IgD-negative memory B cell (primary cell): ENCODE results near the gene ATAD3A. TPM values are rescaled to one million over a fixed set of nuclear protein-coding genes. Genes with fewer than 3 reads are reported as not detected.
"Not testable (repeated sequence)": the region's sequence is repeated elsewhere in the genome, so short reads cannot be mapped to it uniquely, and the experiment has no call there.

Experiments
- H3K27ac Mint-ChIP-seq, 3 donors: one replicate each; pipeline ENCODE4 v1.8.0; 2020 to 2022; ENCODE audit warnings: mild to moderate bottlenecking in 3 of 3, mixed read lengths in 3 of 3, moderate library complexity in 1 of 3
- H3K27me3 Mint-ChIP-seq: one replicate; pipeline ENCODE4 v1.8.0; 2021; ENCODE audit warnings: mixed read lengths
- H3K36me3 Mint-ChIP-seq: one replicate; pipeline ENCODE4 v1.8.0; 2020; ENCODE audit warnings: mild to moderate bottlenecking, mixed read lengths
- H3K4me1 Mint-ChIP-seq, 3 donors: one replicate each; pipeline ENCODE4 v1.8.0; 2020 to 2022; ENCODE audit warnings: mixed read lengths in 3 of 3, mild to moderate bottlenecking in 1 of 3
- H3K4me3 Mint-ChIP-seq, 4 donors: one replicate each; pipeline ENCODE4 v1.8.0; 2020 to 2022; ENCODE audit warnings: mild to moderate bottlenecking in 4 of 4, mixed read lengths in 4 of 4, moderate library complexity in 3 of 4
- H3K9me3 Mint-ChIP-seq, 3 donors: one replicate each; pipeline ENCODE4 v1.8.0; 2020 to 2021; ENCODE audit warnings: mixed read lengths in 3 of 3, mild to moderate bottlenecking in 1 of 3
- polyA plus RNA-seq: library from polyadenylated mRNA; unstranded; fragments of 300-500 nt; fragmentation: Illumina TruSeq; gene quantifications from one replicate; pipeline ENCODE4 v1.2.3, GENCODE V29; 2021

The ATAD3A gene
- polyA plus RNA-seq, 1 donor from 2014 or later = 12.8 TPM

DNA sequence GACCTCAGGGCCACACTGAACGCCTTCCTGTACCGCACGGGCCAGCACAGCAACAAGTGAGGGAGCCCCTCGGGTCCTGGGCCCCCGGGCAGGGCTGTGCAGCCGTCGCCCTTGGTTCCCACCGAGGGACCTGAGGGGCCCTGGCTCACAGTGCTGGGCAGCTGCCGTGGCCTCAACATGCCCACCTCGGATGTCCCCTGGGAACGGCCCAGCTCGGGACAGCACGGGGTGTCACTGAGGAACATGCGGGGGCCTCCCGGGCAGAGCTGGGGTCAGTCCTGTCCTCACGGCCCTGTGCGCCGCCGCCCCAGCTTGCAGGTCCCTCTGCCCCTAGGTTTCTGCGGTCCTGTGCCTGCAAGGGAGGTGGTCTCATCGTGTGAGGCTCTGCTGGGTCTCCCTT is 14.5 kb downstream of the ATAD3A start:
- H3K27me3 Mint-ChIP-seq, H3K27ac Mint-ChIP-seq, H3K4me1 Mint-ChIP-seq, H3K4me3 Mint-ChIP-seq, H3K9me3 Mint-ChIP-seq, H3K36me3 Mint-ChIP-seq: not testable (repeated sequence)

DNA sequence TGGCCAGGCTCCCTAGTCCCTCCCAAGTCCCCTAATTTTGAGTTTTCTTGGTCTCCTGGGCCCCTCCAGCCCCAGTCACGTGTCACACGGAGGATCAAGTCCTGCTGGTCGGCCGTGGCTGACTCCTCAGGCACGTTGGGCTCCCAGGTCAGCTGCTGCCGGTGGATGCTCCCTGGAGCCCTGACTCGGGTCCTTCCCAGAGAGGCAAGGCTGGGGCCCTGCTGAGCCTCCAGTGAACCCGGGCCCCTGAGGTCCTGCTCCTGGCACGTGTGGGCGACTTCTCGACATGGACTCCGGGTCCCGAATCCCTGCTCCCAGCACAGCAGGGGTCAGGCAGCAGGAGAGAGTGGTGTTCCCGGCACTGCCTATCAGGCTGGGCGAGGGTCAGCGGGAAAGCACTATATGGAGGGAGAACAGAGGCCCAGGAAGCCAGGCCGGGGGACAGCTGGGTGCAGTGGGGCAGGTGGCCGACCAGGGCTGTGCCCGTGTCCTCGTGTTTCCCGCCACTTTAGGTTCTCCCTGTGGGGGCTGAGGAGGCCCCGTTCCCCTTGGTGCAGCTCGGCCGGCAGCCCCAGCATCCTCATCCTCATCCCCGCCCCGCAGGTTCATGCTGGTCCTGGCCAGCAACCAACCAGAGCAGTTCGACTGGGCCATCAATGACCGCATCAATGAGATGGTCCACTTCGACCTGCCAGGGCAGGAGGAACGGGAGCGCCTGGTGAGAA is 15.3 kb downstream of the ATAD3A start:
- H3K4me3 Mint-ChIP-seq = no peak overlapping the region
- no peak overlapping the region for H3K27ac Mint-ChIP-seq
- H3K36me3 Mint-ChIP-seq = peaks cover 4% of the 10 kb centered on the region
- peaks cover 0 to 3% (median 0%) of the 10 kb centered on the region in 3 donors for H3K9me3 Mint-ChIP-seq
- no peaks in the 10 kb centered on the region for H3K4me1 Mint-ChIP-seq
- H3K27me3 Mint-ChIP-seq = no peaks in the 10 kb centered on the region

DNA sequence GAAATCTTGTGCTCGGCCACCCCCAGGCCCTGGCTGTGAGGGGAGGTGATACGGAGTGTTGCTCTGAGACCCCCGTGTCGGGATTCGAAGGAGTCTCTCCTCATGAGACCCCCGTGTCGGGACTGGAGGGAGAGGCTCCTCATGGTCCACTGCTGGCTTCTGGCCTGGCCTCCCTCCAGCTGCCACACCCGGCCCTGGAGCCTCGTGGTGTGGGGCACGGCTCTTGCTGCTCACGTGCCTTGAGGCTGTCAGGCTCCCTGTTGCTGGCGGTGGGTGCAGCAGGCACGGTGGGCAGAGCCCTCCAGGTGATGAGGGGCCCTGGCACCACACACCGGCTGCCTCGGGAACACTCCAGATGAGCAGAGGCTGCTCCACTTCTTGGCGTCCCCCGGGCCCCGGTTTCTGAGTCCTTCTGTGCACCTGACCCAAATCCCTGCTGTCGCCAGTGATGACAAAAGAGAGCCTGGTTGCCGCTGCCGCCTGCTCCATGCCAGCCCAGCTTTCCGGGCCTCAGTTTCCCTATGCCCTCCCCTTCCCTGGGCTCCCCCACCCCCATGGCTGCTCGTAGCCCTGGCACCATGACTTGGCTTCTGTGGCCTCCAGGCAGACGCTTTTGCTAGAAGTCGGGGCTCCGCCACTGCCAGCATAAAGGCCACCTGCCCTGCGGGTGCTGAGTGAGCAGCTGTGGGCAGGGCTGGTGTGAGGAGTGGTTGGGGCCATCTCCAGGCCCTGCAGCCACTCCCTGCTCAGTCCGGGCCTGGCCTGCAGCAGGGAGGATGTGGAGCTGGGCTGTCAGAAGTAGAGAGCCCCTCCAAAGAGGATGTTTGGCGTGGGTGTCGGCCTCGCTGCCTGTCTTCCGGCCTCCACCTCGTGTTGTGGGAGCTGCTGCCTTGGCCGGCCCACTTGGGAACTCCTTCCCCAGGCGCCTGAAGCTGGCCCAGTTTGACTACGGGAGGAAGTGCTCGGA is 16.6 kb downstream of the ATAD3A start:
- Mint-ChIP-seq H3K27me3 (no peaks in the 10 kb centered on the region), H3K27ac (no peak overlapping the region), H3K9me3 (peaks cover 0 to 3% (median 0%) of the 10 kb centered on the region in 3 donors), H3K36me3 (peaks cover 4% of the 10 kb centered on the region), H3K4me1 (no peaks in the 10 kb centered on the region), H3K4me3 (no peak overlapping the region)

DNA sequence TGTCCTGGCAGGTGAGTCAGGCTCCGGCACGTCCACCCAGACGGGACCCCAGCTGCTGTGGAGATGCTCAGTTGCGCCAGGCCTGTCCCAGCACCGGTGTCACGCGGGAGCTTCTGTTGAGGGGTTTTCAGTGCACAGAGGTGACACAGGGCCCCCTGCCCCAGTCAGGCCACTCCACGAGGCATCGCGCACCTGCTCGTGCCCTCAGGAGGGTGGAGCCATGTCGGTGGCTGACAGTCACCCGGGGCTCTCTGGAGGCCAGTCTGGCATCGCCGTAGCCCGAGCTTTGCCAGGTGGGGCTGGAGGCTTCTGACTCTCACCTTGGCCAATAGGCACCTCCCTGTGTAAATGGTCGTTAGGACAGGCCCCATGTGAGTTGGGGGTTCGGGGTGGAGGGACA is 17.4 kb downstream of the ATAD3A start:
- no peak overlapping the region for H3K27ac Mint-ChIP-seq
- H3K4me3 Mint-ChIP-seq = no peak overlapping the region
- H3K27me3 Mint-ChIP-seq = no peaks in the 10 kb centered on the region

DNA sequence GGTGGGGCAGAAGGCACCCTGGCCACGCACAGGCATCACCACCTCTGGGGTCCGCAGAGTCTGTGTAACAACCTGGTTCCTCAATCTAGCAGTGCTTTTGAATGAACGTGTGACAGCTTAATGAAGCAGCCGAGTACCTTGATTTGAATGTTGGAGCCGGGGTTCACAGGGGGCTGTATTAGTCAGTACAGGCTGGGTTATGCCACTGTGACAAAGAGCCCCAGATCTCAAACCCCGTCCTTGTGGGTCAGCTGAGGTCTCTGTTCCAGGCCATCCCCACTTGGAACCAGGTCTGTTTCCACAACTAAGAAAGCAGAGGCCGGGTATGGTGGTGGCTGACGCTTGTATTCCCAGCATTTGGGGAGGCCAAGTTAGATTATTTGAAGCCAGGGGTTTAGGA is 18.0 kb downstream of the ATAD3A start:
- H3K4me3 Mint-ChIP-seq = no peak overlapping the region
- H3K27ac Mint-ChIP-seq = no peak overlapping the region
- H3K36me3 Mint-ChIP-seq = peaks cover 4% of the 10 kb centered on the region
- H3K4me1 Mint-ChIP-seq = no peaks in the 10 kb centered on the region
- peaks cover 0 to 3% (median 0%) of the 10 kb centered on the region in 3 donors for H3K9me3 Mint-ChIP-seq
- H3K27me3 Mint-ChIP-seq = no peaks in the 10 kb centered on the region

More for the DNA sequence above, 17.4 kb downstream of the ATAD3A start:
- Mint-ChIP-seq H3K9me3 (peaks cover 0 to 3% (median 0%) of the 10 kb centered on the region in 3 donors), H3K4me1 (no peaks in the 10 kb centered on the region), H3K36me3 (peaks cover 4% of the 10 kb centered on the region)

DNA sequence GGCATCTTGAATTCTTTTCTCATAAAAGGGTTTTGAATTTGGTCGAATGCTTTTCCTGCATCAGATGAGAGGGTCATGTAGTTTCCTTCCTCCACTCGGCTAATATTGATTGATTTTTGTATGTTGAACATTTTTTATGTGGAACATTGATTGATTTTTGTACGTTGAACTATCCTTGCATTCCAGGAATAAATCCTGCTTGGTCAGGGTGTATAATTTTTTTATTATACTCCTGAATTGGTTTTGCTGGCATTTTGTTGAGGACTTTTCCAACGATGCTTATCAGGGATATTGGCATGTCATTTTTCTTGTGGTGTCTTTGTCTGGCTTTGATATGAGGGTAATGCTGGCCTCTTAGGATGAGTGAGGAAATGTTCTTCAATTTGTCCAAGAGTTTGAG is 20.0 kb downstream of the ATAD3A start:
- H3K9me3 Mint-ChIP-seq = peaks cover 0 to 3% (median 0%) of the 10 kb centered on the region in 3 donors
- H3K4me1 Mint-ChIP-seq = no peaks in the 10 kb centered on the region
- peaks cover 4% of the 10 kb centered on the region for H3K36me3 Mint-ChIP-seq
- H3K4me3 Mint-ChIP-seq = no peak overlapping the region
- no peaks in the 10 kb centered on the region for H3K27me3 Mint-ChIP-seq
- no peak overlapping the region for H3K27ac Mint-ChIP-seq

DNA sequence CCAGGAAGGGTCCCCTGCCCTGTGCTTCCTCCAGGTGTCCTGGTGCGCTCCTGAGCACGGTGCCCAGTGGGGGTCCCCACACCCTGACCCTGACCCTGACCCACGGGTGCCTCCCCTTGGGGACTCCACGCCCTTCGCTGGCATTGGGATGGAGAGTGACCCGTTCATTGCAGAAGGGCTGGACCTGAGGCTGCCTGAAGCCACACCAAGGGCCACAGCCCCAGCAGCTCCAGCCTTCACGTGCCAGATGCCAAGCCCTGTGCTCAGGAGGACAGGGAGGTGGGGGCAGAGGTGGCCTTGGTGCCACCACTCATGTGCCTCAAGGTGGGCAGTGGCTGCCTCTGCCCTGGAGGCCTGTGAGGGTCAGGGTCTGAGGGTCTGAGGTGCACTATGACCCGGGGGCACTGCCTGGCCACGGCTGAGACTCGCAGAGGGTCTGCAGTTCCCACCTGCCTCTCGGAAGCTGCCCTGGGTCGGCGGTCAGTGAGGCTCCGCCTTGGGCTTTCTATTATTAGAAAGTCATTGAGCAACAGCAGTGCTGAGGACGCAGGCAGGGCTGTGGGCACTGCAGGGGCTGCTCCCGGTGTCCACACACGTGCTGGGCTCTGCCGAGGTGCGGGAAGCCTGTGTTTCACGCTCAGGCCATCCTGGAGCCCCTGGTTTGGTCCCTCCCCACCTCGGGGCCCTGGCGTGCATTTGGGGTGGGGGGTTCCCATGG is 21.4 kb downstream of the ATAD3A start:
- H3K27me3 Mint-ChIP-seq, H3K4me1 Mint-ChIP-seq, H3K27ac Mint-ChIP-seq, H3K36me3 Mint-ChIP-seq, H3K9me3 Mint-ChIP-seq, H3K4me3 Mint-ChIP-seq: not testable (repeated sequence)

DNA sequence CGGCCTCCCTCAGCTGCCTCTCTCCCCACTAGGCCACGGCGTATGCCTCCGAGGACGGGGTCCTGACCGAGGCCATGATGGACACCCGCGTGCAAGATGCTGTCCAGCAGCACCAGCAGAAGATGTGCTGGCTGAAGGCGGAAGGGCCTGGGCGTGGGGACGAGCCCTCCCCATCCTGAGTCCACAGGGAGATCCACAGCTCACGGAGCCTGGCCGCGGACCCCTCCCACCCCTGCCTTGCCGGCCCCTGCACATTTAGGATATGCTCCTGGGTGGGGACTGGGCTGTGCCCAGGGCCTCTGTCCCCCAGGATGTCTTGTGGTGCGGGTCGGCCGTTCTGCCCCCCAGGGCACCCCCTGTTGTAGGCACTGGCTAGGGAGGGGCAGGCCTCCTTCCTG is 21.9 kb downstream of the ATAD3A start:
- H3K4me1 Mint-ChIP-seq, H3K36me3 Mint-ChIP-seq, H3K4me3 Mint-ChIP-seq, H3K9me3 Mint-ChIP-seq, H3K27ac Mint-ChIP-seq, H3K27me3 Mint-ChIP-seq: not testable (repeated sequence)

DNA sequence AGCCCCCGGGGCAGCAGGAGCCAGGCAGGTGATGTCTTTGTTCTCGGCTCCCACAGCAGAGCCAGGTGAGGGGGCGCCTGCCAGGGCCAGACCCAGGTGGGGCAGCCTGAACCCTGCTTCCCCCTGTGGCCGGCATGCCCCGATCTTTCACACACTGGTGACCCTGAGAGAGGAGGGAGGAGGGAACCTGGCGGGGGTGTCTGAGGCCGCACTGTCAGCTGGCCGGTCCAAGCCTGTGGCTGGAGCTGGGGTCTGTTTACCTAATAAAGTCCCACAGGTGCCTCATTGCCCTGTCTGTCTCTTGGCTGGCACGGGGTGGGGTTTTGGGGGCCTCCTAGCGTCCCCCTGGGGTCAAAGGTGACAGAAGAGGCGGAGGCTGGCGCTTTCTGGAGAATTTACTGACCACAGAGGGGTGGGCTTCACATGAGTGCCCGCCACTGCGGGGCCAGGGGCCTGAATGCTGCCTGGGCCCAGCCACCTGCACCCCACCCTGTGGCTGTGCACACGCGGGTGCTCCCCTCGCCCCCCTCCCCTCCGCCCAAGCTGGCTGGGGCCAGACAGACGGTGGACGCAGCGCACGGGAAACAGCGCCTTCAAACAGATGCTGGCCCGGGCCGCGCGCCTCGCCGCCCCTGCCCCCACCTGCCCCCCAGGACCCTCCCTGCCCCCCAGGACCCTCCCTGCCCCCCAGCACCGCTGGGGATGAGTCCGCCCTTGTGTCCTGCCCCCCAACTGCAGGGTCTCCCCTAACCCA is 22.6 kb downstream of the ATAD3A start:
- Mint-ChIP-seq H3K4me3 (no peak overlapping the region), H3K9me3 (peaks cover 0 to 3% (median 0%) of the 10 kb centered on the region in 3 donors)

DNA sequence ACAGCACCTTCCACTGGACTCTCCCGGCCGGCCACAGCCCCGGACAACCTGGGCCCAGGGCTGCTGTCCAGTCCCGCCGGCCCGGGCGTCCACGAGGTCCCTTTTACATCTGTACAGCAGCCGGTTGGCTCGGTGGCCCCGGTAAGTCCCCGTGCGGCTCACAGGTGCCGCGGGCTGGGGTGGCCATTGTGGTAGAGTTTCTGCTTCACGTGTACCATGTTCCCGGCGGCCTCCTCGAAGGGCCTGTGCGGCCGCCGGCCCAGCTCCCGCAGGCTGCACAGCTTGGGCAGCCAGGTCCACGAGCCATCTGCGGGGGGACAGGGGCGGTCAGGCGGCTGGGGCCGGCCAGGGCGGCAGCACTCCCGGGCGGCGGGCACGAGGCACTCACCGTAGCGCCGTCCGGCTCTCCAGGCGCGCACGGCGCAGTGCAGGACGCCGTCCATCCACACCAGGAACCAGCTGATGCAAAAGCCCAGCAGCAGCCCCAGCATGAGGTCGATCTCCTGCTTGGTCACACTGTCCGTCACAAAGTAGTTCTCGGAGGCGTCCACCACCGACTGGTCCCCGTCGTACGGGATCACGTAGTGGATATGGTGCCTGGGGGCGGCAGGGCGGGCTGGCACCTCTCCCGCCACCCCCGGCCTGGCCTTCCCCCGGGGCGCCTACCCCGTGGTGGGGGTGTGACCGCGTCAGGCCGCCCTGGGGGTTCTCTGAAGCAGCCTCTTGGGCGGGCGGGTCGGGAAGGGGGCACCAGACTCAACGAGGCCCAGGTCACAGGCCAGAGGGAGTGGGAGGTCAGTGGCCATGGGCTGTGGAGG is 23.4 kb downstream of the ATAD3A start:
- peaks cover 0 to 2% (median 0%) of the 10 kb centered on the region in 3 donors for H3K4me1 Mint-ChIP-seq
- H3K4me3 Mint-ChIP-seq = no peak overlapping the region
- H3K27ac Mint-ChIP-seq = no peak overlapping the region

More for the DNA sequence above, 22.6 kb downstream of the ATAD3A start:
- peaks cover 4% of the 10 kb centered on the region for H3K36me3 Mint-ChIP-seq
- H3K27ac Mint-ChIP-seq = no peak overlapping the region
- peaks cover 0 to 2% (median 0%) of the 10 kb centered on the region in 3 donors for H3K4me1 Mint-ChIP-seq
- H3K27me3 Mint-ChIP-seq = peaks cover 2% of the 10 kb centered on the region

DNA sequence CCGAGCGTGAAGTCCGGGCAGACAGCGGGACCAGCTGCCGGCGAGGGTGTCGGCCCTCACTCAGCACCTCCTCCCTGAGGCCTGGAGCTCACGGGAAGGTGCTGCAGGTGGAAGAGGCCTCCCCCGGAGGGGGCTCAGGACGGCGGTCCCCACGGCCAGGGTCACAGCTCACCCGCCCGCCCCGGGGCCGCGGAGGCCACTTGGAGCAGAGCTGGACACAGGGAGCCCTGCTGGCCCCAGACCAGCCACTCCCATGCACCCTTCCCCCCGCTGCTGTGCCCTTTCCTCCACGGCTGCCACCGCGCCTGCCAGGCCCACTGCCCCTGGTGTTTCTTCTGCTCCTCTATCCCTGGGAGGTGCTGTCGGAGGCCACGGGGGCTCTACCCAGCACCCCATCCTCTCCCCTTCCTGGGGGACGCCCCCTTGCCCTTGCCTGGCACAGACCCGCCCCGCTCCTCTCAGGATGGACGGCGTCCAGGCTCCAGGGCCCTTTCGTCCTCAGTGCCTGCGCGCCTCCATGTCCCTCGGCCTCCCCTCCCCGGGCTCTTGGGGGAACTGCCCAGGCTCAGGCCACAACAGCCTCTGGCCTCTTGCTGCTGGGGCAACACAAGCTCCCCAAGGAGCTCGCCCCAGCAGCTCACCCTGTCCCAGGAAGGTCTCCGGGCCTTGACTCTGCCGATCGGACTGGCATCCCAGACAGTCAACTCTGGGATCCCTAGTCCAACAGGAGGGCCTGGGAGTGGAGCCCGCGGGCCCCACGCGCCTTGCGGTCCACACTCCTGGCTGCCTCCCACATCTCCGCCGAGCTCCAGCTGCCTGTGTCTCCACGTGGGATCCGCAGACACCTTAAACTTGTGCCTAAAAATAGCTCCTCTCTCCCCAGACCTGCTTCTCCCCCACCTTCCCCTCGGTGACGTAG is 24.3 kb downstream of the ATAD3A start:
- Mint-ChIP-seq H3K9me3 (peaks cover 0 to 3% (median 0%) of the 10 kb centered on the region in 3 donors), H3K4me3 (no peak overlapping the region), H3K36me3 (peaks cover 4% of the 10 kb centered on the region), H3K27me3 (peaks cover 2% of the 10 kb centered on the region), H3K4me1 (peaks cover 0 to 2% (median 0%) of the 10 kb centered on the region in 3 donors), H3K27ac (no peak overlapping the region)

More for the DNA sequence above, 23.4 kb downstream of the ATAD3A start:
- Mint-ChIP-seq H3K36me3 (peaks cover 4% of the 10 kb centered on the region), H3K9me3 (peaks cover 0 to 3% (median 0%) of the 10 kb centered on the region in 3 donors), H3K27me3 (peaks cover 2% of the 10 kb centered on the region)

DNA sequence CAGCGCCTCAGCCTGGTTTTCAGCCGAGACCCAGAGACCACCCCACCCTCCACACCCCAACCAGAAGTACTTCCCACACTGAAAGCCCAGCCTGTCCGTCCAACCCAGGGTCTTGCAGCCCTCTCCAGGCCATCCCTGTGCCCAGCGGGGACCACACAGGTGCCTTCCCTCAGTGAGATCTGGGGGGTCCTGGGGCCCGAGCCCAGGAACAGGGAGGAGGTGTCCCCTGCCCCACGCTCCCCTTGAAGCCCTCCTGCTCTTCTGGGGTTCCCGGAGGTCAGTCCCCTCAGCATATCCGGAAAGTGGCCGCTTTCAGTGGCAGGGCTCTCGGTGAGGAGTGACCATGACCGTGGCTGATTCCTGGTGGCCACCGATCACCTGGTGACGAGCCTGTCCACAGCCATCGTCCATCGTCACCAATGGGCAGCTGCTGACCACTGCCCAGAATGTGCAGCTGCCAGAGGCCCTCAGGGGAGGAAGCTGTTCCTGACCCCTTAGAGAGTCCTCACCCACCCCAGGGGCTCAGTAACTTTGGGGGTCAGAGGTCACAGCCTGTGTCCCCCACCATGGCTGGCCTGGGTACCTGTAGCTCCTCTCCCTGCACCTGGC is 25.1 kb downstream of the ATAD3A start:
- no peak overlapping the region for H3K27ac Mint-ChIP-seq
- peaks cover 2% of the 10 kb centered on the region for H3K36me3 Mint-ChIP-seq
- peaks cover 2% of the 10 kb centered on the region for H3K27me3 Mint-ChIP-seq
- peaks cover 0 to 2% (median 0%) of the 10 kb centered on the region in 3 donors for H3K9me3 Mint-ChIP-seq
- H3K4me3 Mint-ChIP-seq = no peak overlapping the region
- peaks cover 0 to 3% (median 2%) of the 10 kb centered on the region in 3 donors for H3K4me1 Mint-ChIP-seq
